HEK293 (cell line): ENCODE results near the gene ADPRHL1.

Experiments
- CTCF ChIA-PET: fragments of 350-600 bp; formaldehyde crosslinking; extraction: SDS; loops from one replicate; lab custom pipeline; 2021; ENCODE audit warnings: antibody characterized with exemption; lab: Yijun Ruan, JAX
- POLR2A ChIA-PET: fragments of 300-600 bp; formaldehyde crosslinking; extraction: SDS; loops from one replicate; lab custom pipeline; 2020; ENCODE audit warnings: antibody characterized with exemption, inconsistent platforms; lab: Yijun Ruan, JAX
- H3K27ac ChIP-seq: fragments of 200-500 bp; sonication (Bioruptor generic); 2 replicates; pipeline ENCODE4 v1.5.1; 2014; ENCODE audit warnings: low read depth, low read length, control low read depth, inconsistent platforms; ENCODE audit errors: extremely low read depth
- H3K36me3 ChIP-seq, 2 experiments: fragments of 200-500 bp in 1 of 2; sonication (Bioruptor generic) in 1 of 2; 1 replicate in 1 of 2; 2 replicates in 1 of 2; pipeline ENCODE4 v1.5.1; 2014 to 2017; ENCODE audit warnings: inconsistent platforms in 2 of 2, low read length in 2 of 2; ENCODE audit not compliant: control insufficient read depth in 2 of 2, insufficient read depth in 1 of 2
- H3K4me1 ChIP-seq: fragments of 200-500 bp; sonication (Bioruptor generic); 2 replicates; pipeline ENCODE4 v1.5.1; 2014; ENCODE audit warnings: mild to moderate bottlenecking, low read length, inconsistent platforms; ENCODE audit not compliant: control insufficient read depth, insufficient read depth
- H3K4me3 ChIP-seq: 2 replicates; pipeline ENCODE4 v1.5.1; 2011; ENCODE audit warnings: low read depth, mild to moderate bottlenecking, control low read depth, low read length, moderate library complexity
- H3K9me3 ChIP-seq: fragments of 200-500 bp; sonication (Bioruptor generic); 2 replicates; pipeline ENCODE4 v1.5.1; 2014; ENCODE audit warnings: low read depth, low read length, inconsistent platforms; ENCODE audit not compliant: control insufficient read depth, insufficient read depth
- CTCF ChIP-seq: fragments of 450-650 bp; formaldehyde crosslinking; IDR thresholded peaks from 2 replicates; pipeline ENCODE4 v1.5.1; 2016; ENCODE audit warnings: missing biosample characterization, missing genetic modification characterization
- EGR2 ChIP-seq: fragments of 450-650 bp; formaldehyde crosslinking; IDR thresholded peaks from 2 replicates; pipeline ENCODE4 v1.5.1; 2016; ENCODE audit warnings: low read depth, missing biosample characterization, missing genetic modification characterization
- GLI4 ChIP-seq: fragments of 450-650 bp; formaldehyde crosslinking; IDR thresholded peaks from 2 replicates; pipeline ENCODE4 v1.5.1; 2016; ENCODE audit warnings: missing biosample characterization, missing genetic modification characterization
- GLIS1 ChIP-seq: fragments of 450-650 bp; formaldehyde crosslinking; IDR thresholded peaks from 2 replicates; pipeline ENCODE4 v1.5.1; 2016; ENCODE audit warnings: missing biosample characterization, missing genetic modification characterization
- HOXD13 ChIP-seq: sonication (generic); formaldehyde crosslinking; IDR thresholded peaks from 2 replicates; pipeline ENCODE4 v1.8.0; 2022; ENCODE audit warnings: missing genetic modification reagents, borderline replicate concordance
- KLF9 ChIP-seq: fragments of 450-650 bp; formaldehyde crosslinking; IDR thresholded peaks from 2 replicates; pipeline ENCODE4 v1.5.1; 2016; ENCODE audit warnings: missing biosample characterization, missing genetic modification characterization, low read depth
- PATZ1 ChIP-seq: fragments of 450-650 bp; formaldehyde crosslinking; IDR thresholded peaks from 2 replicates; pipeline ENCODE4 v1.5.1; 2016; ENCODE audit warnings: missing biosample characterization, missing genetic modification characterization
- REPIN1 ChIP-seq: fragments of 450-650 bp; formaldehyde crosslinking; IDR thresholded peaks from 2 replicates; pipeline ENCODE4 v1.5.1; 2017; ENCODE audit warnings: missing biosample characterization, missing genetic modification characterization, low read depth
- ZBTB44 ChIP-seq: fragments of 450-650 bp; IDR thresholded peaks from 2 replicates; pipeline ENCODE4 v1.5.1; 2018; ENCODE audit warnings: missing biosample characterization, mild to moderate bottlenecking, missing genetic modification characterization
- ZFP41 ChIP-seq: fragments of 450-650 bp; formaldehyde crosslinking; IDR thresholded peaks from 2 replicates; pipeline ENCODE4 v1.5.1; 2016; ENCODE audit warnings: missing biosample characterization, missing genetic modification characterization, borderline replicate concordance
- ZFP69B ChIP-seq: fragments of 450-650 bp; formaldehyde crosslinking; IDR thresholded peaks from 2 replicates; pipeline ENCODE4 v1.5.1; 2016; ENCODE audit warnings: missing biosample characterization, missing genetic modification characterization
- ZNF133 ChIP-seq: fragments of 450-650 bp; formaldehyde crosslinking; IDR thresholded peaks from 2 replicates; pipeline ENCODE4 v1.5.1; 2016; ENCODE audit warnings: missing biosample characterization, missing genetic modification characterization
- ZNF148 ChIP-seq: fragments of 450-650 bp; formaldehyde crosslinking; IDR thresholded peaks from 2 replicates; pipeline ENCODE4 v1.5.0; 2017; ENCODE audit warnings: missing biosample characterization, missing genetic modification characterization, borderline replicate concordance
- ZNF16 ChIP-seq: fragments of 450-650 bp; formaldehyde crosslinking; IDR thresholded peaks from 2 replicates; pipeline ENCODE4 v1.5.1; 2016; ENCODE audit warnings: low read depth, missing biosample characterization, missing genetic modification characterization
- ZNF175 ChIP-seq: fragments of 450-650 bp; formaldehyde crosslinking; IDR thresholded peaks from 2 replicates; pipeline ENCODE4 v1.5.1; 2016; ENCODE audit warnings: missing biosample characterization, missing genetic modification characterization
- ZNF221 ChIP-seq: fragments of 450-650 bp; formaldehyde crosslinking; IDR thresholded peaks from 2 replicates; pipeline ENCODE4 v1.5.1; 2017; ENCODE audit warnings: missing biosample characterization, missing genetic modification characterization, borderline replicate concordance
- ZNF26 ChIP-seq: fragments of 450-650 bp; formaldehyde crosslinking; IDR thresholded peaks from 2 replicates; pipeline ENCODE4 v1.5.1; 2016; ENCODE audit warnings: missing biosample characterization, missing genetic modification characterization
- ZNF266 ChIP-seq: fragments of 450-650 bp; formaldehyde crosslinking; IDR thresholded peaks from 2 replicates; pipeline ENCODE4 v1.5.1; 2016; ENCODE audit warnings: missing biosample characterization, missing genetic modification characterization, low read depth
- ZNF341 ChIP-seq: fragments of 450-650 bp; formaldehyde crosslinking; IDR thresholded peaks from 2 replicates; pipeline ENCODE4; 2016; ENCODE audit warnings: low read depth, missing biosample characterization, missing genetic modification characterization
- ZNF391 ChIP-seq: fragments of 450-650 bp; formaldehyde crosslinking; IDR thresholded peaks from 2 replicates; pipeline ENCODE4 v1.5.1; 2016; ENCODE audit warnings: low read depth, missing biosample characterization, missing genetic modification characterization, borderline replicate concordance
- ZNF501 ChIP-seq: fragments of 450-650 bp; formaldehyde crosslinking; IDR thresholded peaks from 2 replicates; pipeline ENCODE4 v1.5.1; 2016; ENCODE audit warnings: missing biosample characterization, missing genetic modification characterization
- ZNF555 ChIP-seq: fragments of 450-650 bp; formaldehyde crosslinking; conservative IDR thresholded peaks from 2 replicates; pipeline ENCODE4 v1.5.1; 2017; ENCODE audit warnings: missing biosample characterization, mild to moderate bottlenecking, missing genetic modification characterization, inconsistent platforms
- ZNF558 ChIP-seq: fragments of 450-650 bp; formaldehyde crosslinking; IDR thresholded peaks from 2 replicates; pipeline ENCODE4 v1.5.1; 2016; ENCODE audit warnings: missing biosample characterization, missing genetic modification characterization
- ZNF654 ChIP-seq: fragments of 450-650 bp; formaldehyde crosslinking; IDR thresholded peaks from 2 replicates; pipeline ENCODE4 v1.5.1; 2016; ENCODE audit warnings: low read depth, missing biosample characterization, missing genetic modification characterization
- ZNF670 ChIP-seq: fragments of 450-650 bp; formaldehyde crosslinking; IDR thresholded peaks from 2 replicates; pipeline ENCODE4 v1.5.1; 2016; ENCODE audit warnings: missing biosample characterization, missing genetic modification characterization, low read depth
- ZNF677 ChIP-seq: fragments of 450-650 bp; IDR thresholded peaks from 2 replicates; pipeline ENCODE4 v1.5.0; 2018; ENCODE audit warnings: missing biosample characterization, mild to moderate bottlenecking, missing genetic modification characterization, moderate library complexity
- ZNF776 ChIP-seq: fragments of 450-650 bp; formaldehyde crosslinking; IDR thresholded peaks from 2 replicates; pipeline ENCODE4 v1.5.0; 2017; ENCODE audit warnings: missing biosample characterization, missing genetic modification characterization, borderline replicate concordance
- ZNF843 ChIP-seq: fragments of 450-650 bp; formaldehyde crosslinking; IDR thresholded peaks from 2 replicates; pipeline ENCODE4 v1.5.1; 2016; ENCODE audit warnings: missing biosample characterization, missing genetic modification characterization

Gene ADPRHL1

GRCh38 chr13:113479179-113479578 lies 25.9 kb upstream of the ADPRHL1 start:
- Histone ChIP-seq H3K4me1 (no peaks in the 10 kb centered on the region), H3K9me3 (no peaks in the 10 kb centered on the region), H3K4me3 (no peak overlapping the region), H3K36me3 (peaks cover 20 to 58% of the 10 kb centered on the region in 2 experiments), H3K27ac (no peak overlapping the region)
- TF ChIP-seq CTCF, result no peak
- no peak for TF ChIP-seq ZNF670 (tag by site-specific recombination)
- no peak for TF ChIP-seq KLF9
- no peak for TF ChIP-seq REPIN1 (tag by site-specific recombination)
- TF ChIP-seq ZNF266 (tag by site-specific recombination), result no peak
- no peak for TF ChIP-seq ZNF558 (tag by site-specific recombination)
- TF ChIP-seq PATZ1 (tag by site-specific recombination), result no peak
- no peak for TF ChIP-seq ZNF16
- no peak for TF ChIP-seq ZNF148
- no peak for TF ChIP-seq ZBTB44 (tag by site-specific recombination)
- no peak for TF ChIP-seq ZNF391 (tag by site-specific recombination)
- no peak for TF ChIP-seq ZNF175 (tag by site-specific recombination)
- no peak for TF ChIP-seq EGR2 (tag by site-specific recombination)
- no peak for TF ChIP-seq ZNF501 (tag by site-specific recombination)
- no peak for TF ChIP-seq ZNF677 (tag by site-specific recombination)
- ChIA-PET CTCF (interaction anchor here (0.7 kb wide), 1 partner anchor 494 kb away, joined by 4 read pairs; no protein-coding TSS in a partner anchor), POLR2A (no interaction called here)

GRCh38 chr13:113477724-113478123 lies 24.4 kb upstream of the ADPRHL1 start:
- H3K9me3 ChIP-seq, result no peaks in the 10 kb centered on the region
- ChIA-PET POLR2A (interaction anchor here (0.6 to 0.7 kb wide), 2 partner anchors 20 to 772 kb away, joined by 3 to 4 read pairs; no protein-coding TSS in a partner anchor), CTCF (interaction anchor here (0.9 kb wide), 1 partner anchor 11 kb away, joined by 3 read pairs; no protein-coding TSS in a partner anchor)
- H3K27ac ChIP-seq, result no peak overlapping the region
- H3K36me3 ChIP-seq, result peaks cover 20 to 68% of the 10 kb centered on the region in 2 experiments
- H3K4me1 ChIP-seq, result no peaks in the 10 kb centered on the region
- H3K4me3 ChIP-seq, result no peak overlapping the region
- TF ChIP-seq ZNF776 (tag by site-specific recombination), result no peak
- no peak for TF ChIP-seq ZNF221 (tag by site-specific recombination)
- no peak for TF ChIP-seq ZNF654 (tag by site-specific recombination)
- TF ChIP-seq ZNF843 (tag by site-specific recombination), result no peak
- no peak for TF ChIP-seq GLI4
- no peak for TF ChIP-seq ZNF555 (tag by site-specific recombination)
- TF ChIP-seq ZNF133 (tag by site-specific recombination), result no peak
- TF ChIP-seq HOXD13 (CRISPR knock-in tag), result no peak
- TF ChIP-seq ZFP69B (tag by site-specific recombination), result no peak
- no peak for TF ChIP-seq ZFP41
- no peak for TF ChIP-seq ZNF26 (tag by site-specific recombination)
- no peak for TF ChIP-seq ZNF341 (tag by site-specific recombination)
- TF ChIP-seq GLIS1, result no peak
